H1 (cell line): ENCODE measurements around the gene PPP4R1. TPM values are rescaled to one million over a fixed set of nuclear protein-coding genes. Genes with fewer than 3 reads are reported as not detected.
A peak's percentile ranks its signal among the peaks of the same experiment; 100 is the strongest.

ENCODE experiments used
- CTCF ChIA-PET: fragments of 300-600 bp; sonication (Branson Sonifier 250); formaldehyde crosslinking; loops from one replicate; lab custom pipeline; 2021; ENCODE audit not compliant: partially characterized antibody; lab: Charles Lee
- POLR2A ChIA-PET: fragments of 300-600 bp; sonication (Branson Sonifier 250); formaldehyde crosslinking; loops from one replicate; lab custom pipeline; 2021; ENCODE audit warnings: inconsistent platforms; ENCODE audit not compliant: partially characterized antibody; lab: Charles Lee
- DNase-seq, 2 experiments: peaks; one replicate each; pipeline versions ENCODE4 v3.0.0 to v3.0.0-alpha.2; 2010 to 2022; ENCODE audit warnings: low spot score in 2 of 2, low read depth in 1 of 2, mixed read lengths in 1 of 2
- FAIRE-seq: peaks from 2 replicates; lab custom pipeline; 2011; peaks lifted over from hg19 to GRCh38; lab: Jason Lieb, UNC
- H2AFZ ChIP-seq: 2 replicates; pipeline ENCODE4 v1.8.1; 2012; ENCODE audit warnings: low read length, inconsistent platforms
- H2AK5ac ChIP-seq: 2 replicates; pipeline ENCODE4 v1.6.1; 2013; ENCODE audit warnings: low read depth, low read length
- H2BK120ac ChIP-seq: replicated peaks from 2 replicates; pipeline ENCODE3; 2013; ENCODE audit warnings: low read depth, low read length, inconsistent platforms
- H2BK12ac ChIP-seq: 2 replicates; pipeline ENCODE4 v1.6.1; 2013; ENCODE audit warnings: low read depth, low read length
- H2BK15ac ChIP-seq: 2 replicates; pipeline ENCODE4 v1.6.1; 2013; ENCODE audit warnings: low read length
- H2BK20ac ChIP-seq: 2 replicates; pipeline ENCODE4 v1.6.1; 2013; ENCODE audit warnings: low read length
- H2BK5ac ChIP-seq: 2 replicates; pipeline ENCODE4 v1.6.1; 2013; ENCODE audit warnings: low read depth, low read length
- H3K14ac ChIP-seq: 2 replicates; pipeline ENCODE4 v1.6.1; 2013; ENCODE audit warnings: inconsistent platforms; ENCODE audit not compliant: insufficient read length
- H3K18ac ChIP-seq: 2 replicates; pipeline ENCODE4 v1.6.1; 2013; ENCODE audit warnings: low read length; ENCODE audit errors: extremely low read depth
- H3K23ac ChIP-seq: 2 replicates; pipeline ENCODE4 v1.6.1; 2013; ENCODE audit warnings: inconsistent platforms; ENCODE audit not compliant: insufficient read length
- H3K23me2 ChIP-seq: 2 replicates; pipeline ENCODE4 v1.6.1; 2013; ENCODE audit warnings: low read depth, low read length
- H3K27ac ChIP-seq: 2 replicates; pipeline ENCODE4 v1.6.1; 2011; ENCODE audit warnings: low read depth, low read length, inconsistent platforms
- H3K27me3 ChIP-seq, 4 experiments: replicated peaks in 1 of 4; 1 replicate in 1 of 4; 2 replicates in 3 of 4; pipeline versions ENCODE4 v1.6.1 to v1.8.1; 2011 to 2013; ENCODE audit warnings: low read length in 3 of 4, mild to moderate bottlenecking in 3 of 4, inconsistent platforms in 2 of 4, mixed read lengths in 2 of 4, moderate library complexity in 1 of 4; ENCODE audit not compliant: control insufficient read depth in 3 of 4, insufficient read depth in 3 of 4; ENCODE audit errors: extremely low read depth in 1 of 4
- H3K36me3 ChIP-seq, 4 experiments: 2 replicates each; pipeline versions ENCODE4 v1.6.1 to v1.8.1; 2011 to 2013; ENCODE audit warnings: mild to moderate bottlenecking in 4 of 4, low read length in 3 of 4, moderate library complexity in 2 of 4, control low read depth in 1 of 4, inconsistent platforms in 1 of 4; ENCODE audit not compliant: insufficient read depth in 4 of 4, control insufficient read depth in 2 of 4
- H3K4ac ChIP-seq: replicated peaks from 2 replicates; pipeline ENCODE3; 2013; ENCODE audit warnings: low read length, low read depth, mixed read lengths, inconsistent platforms; ENCODE audit not compliant: insufficient read length
- H3K4me1 ChIP-seq, 4 experiments: replicated peaks in 1 of 4; 1 replicate in 1 of 4; 2 replicates in 3 of 4; pipeline versions ENCODE4 v1.6.1 to v1.8.1; 2011 to 2013; ENCODE audit warnings: low read length in 3 of 4, inconsistent platforms in 2 of 4, mixed read lengths in 1 of 4; ENCODE audit not compliant: insufficient read depth in 4 of 4, control insufficient read depth in 3 of 4
- H3K4me2 ChIP-seq, 2 experiments: 2 replicates each; pipeline versions ENCODE4 v1.6.1 to v1.8.1; 2011 to 2013; ENCODE audit warnings: low read depth in 2 of 2, low read length in 2 of 2, control low read depth in 1 of 2, inconsistent platforms in 1 of 2, mild to moderate bottlenecking in 1 of 2; ENCODE audit not compliant: insufficient read depth in 1 of 2
- H3K4me3 ChIP-seq, 4 experiments: fragments of 200-600, 300-600 bp in 1 of 4; sonication (generic), shearing (Covaris generic), sonication (Bioruptor Twin) in 1 of 4; 2 replicates each; pipeline versions ENCODE4 v1.5.1 to v1.8.1; 2011 to 2016; ENCODE audit warnings: low read length in 4 of 4, low read depth in 3 of 4, control low read depth in 2 of 4, inconsistent platforms in 2 of 4, mild to moderate bottlenecking in 2 of 4, mixed read lengths in 1 of 4, moderate library complexity in 1 of 4; ENCODE audit not compliant: insufficient read depth in 2 of 4; ENCODE audit errors: extremely low read depth in 1 of 4
- H3K56ac ChIP-seq: replicated peaks from 2 replicates; pipeline ENCODE3; 2013; ENCODE audit warnings: low read depth, mild to moderate bottlenecking, mixed read lengths, low read length, inconsistent platforms; ENCODE audit not compliant: insufficient read length
- H3K79me1 ChIP-seq: 2 replicates; pipeline ENCODE4 v1.6.1; 2013; ENCODE audit warnings: low read depth, low read length, control low read depth
- H3K79me2 ChIP-seq, 2 experiments: 2 replicates each; pipeline versions ENCODE4 v1.6.1 to v1.8.1; 2012 to 2013; ENCODE audit warnings: low read length in 2 of 2, mild to moderate bottlenecking in 2 of 2, inconsistent platforms in 1 of 2; ENCODE audit not compliant: insufficient read depth in 2 of 2, control insufficient read depth in 1 of 2
- H3K9ac ChIP-seq, 4 experiments: replicated peaks in 1 of 4; 1 replicate in 1 of 4; 2 replicates in 3 of 4; pipeline versions ENCODE4 v1.6.1 to v1.8.1; 2011 to 2013; ENCODE audit warnings: low read depth in 3 of 4, low read length in 3 of 4, control low read depth in 2 of 4, mild to moderate bottlenecking in 2 of 4, moderate library complexity in 2 of 4, inconsistent platforms in 1 of 4; ENCODE audit errors: extremely low read depth in 1 of 4
- H3K9me3 ChIP-seq, 2 experiments: 2 replicates each; pipeline versions ENCODE4 v1.6.1 to v1.8.1; 2012 to 2013; ENCODE audit warnings: mild to moderate bottlenecking in 2 of 2, moderate library complexity in 2 of 2, control low read depth in 1 of 2, inconsistent platforms in 1 of 2, low read depth in 1 of 2, low read length in 1 of 2, mixed read lengths in 1 of 2; ENCODE audit not compliant: insufficient read depth in 2 of 2
- H4K20me1 ChIP-seq, 2 experiments: replicated peaks in 1 of 2; 2 replicates each; pipeline versions ENCODE3 to v1.8.1; 2011 to 2013; ENCODE audit warnings: inconsistent platforms in 2 of 2, low read length in 2 of 2, mild to moderate bottlenecking in 1 of 2; ENCODE audit not compliant: insufficient read depth in 2 of 2, control insufficient read depth in 1 of 2
- H4K5ac ChIP-seq: 2 replicates; pipeline ENCODE4 v1.6.1; 2013; ENCODE audit warnings: low read length, low read depth, mixed read lengths, inconsistent platforms; ENCODE audit not compliant: insufficient read length
- H4K8ac ChIP-seq: 2 replicates; pipeline ENCODE4 v1.8.0; 2013; ENCODE audit warnings: mild to moderate bottlenecking, moderate library complexity, low read length, inconsistent platforms; ENCODE audit not compliant: insufficient read depth; ENCODE audit errors: extremely low read depth
- H4K91ac ChIP-seq: replicated peaks from 2 replicates; pipeline ENCODE3; 2013; ENCODE audit warnings: low read length, mixed read lengths, inconsistent platforms; ENCODE audit not compliant: insufficient read length
- EP300 ChIP-seq, 2 experiments: IDR thresholded peaks; 1 replicate in 1 of 2; 2 replicates in 1 of 2; pipeline ENCODE4 v1.6.1; 2011 to 2012; ENCODE audit warnings: low read depth in 2 of 2, low read length in 2 of 2, mild to moderate bottlenecking in 2 of 2, borderline replicate concordance in 1 of 2, inconsistent platforms in 1 of 2, moderate library complexity in 1 of 2
- RAD21 ChIP-seq, 2 experiments: IDR thresholded peaks in 1 of 2; conservative IDR thresholded peaks in 1 of 2; 2 replicates each; pipeline ENCODE4 v1.6.1; 2011; ENCODE audit warnings: low read depth in 2 of 2, low read length in 2 of 2, improper control_type of control experiment in 1 of 2, inconsistent platforms in 1 of 2, mild to moderate bottlenecking in 1 of 2, moderate library complexity in 1 of 2
- RFX5 ChIP-seq: IDR thresholded peaks from 2 replicates; pipeline ENCODE4 v1.6.1; 2011; ENCODE audit warnings: low read depth, low read length, improper control_type of control experiment, borderline replicate concordance
- WGBS, 2 experiments: shearing (Covaris generic) in 1 of 2; methylation state at CpG; one replicate each; pipeline versions ENCODE4 v1.1.6 to v1.1.7; 2013 to 2015; ENCODE audit warnings: low lambda C conversion rate in 2 of 2, mixed read lengths in 2 of 2, inconsistent platforms in 1 of 2, low coverage in 1 of 2, missing lambda C conversion rate in 1 of 2; ENCODE audit not compliant: insufficient replicate concordance in 2 of 2, insufficient coverage in 1 of 2, insufficient read length in 1 of 2; ENCODE audit errors: extremely low coverage in 1 of 2, missing lambda C conversion rate in 1 of 2; 5-methylcytosine and 5-hydroxymethylcytosine counted together
- polyA plus RNA-seq, 7 experiments: library from polyadenylated mRNA; depleted of rRNA in 3 of 7; stranded (reverse) in 5 of 7; unstranded in 2 of 7; fragments of >200 nt in 5 of 7; fragments of 200-250 nt in 2 of 7; gene quantifications; 1 replicate in 5 of 7; 2 replicates in 1 of 7; 4 replicates in 1 of 7; pipeline versions ENCODE4 v1.2.1 to v1.2.3, GENCODE V29; 2011 to 2013; ENCODE audit warnings: missing spikeins in 2 of 7, mixed read lengths in 2 of 7
- total RNA-seq: library from RNA; stranded (reverse); fragmentation: NEBNext Ultra II Directional; extraction: Animal tissue kit (Norgen Biotek cat#: 25700); gene quantifications from 2 replicates; pipeline ENCODE4 v1.2.1, GENCODE V29; 2021

PPP4R1 gene
- total and polyA plus RNA-seq, 2 of the 8 experiments (the other 6 are each of a cell fraction or from before 2014, with no cell fraction given) = 67.4 to 96.1 TPM

DNA sequence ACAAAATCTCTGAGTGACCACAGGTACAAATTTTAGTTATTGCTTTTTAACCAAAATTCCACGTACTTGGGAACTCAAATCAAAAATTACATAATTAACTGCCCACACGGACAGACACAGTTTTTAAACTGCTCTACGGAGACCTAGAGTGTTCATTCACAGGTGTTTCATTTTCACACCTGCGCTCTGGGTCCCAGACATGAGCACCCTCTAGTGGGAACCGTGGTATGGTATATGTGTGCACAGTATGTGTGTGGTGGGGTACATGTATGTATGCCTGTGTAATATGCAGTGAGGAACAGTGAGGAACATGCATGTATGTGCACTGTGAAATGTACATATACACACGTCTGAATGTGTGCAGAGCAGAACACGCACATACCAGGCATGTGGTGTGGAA is 65.0 kb downstream of the PPP4R1 start:
- no peak overlapping the region for H3K56ac ChIP-seq
- no peak overlapping the region for H3K18ac ChIP-seq

More for the DNA sequence above, 65.0 kb downstream of the PPP4R1 start:
- H3K23ac ChIP-seq = no peak overlapping the region
- no peak overlapping the region for H3K4ac ChIP-seq
- no peak overlapping the region for H3K4me3 ChIP-seq
- H4K20me1 ChIP-seq = peaks cover 3% of the 10 kb centered on the region in 2 experiments
- H2BK20ac ChIP-seq = no peak overlapping the region
- POLR2A ChIA-PET = no interaction called here
- H3K79me1 ChIP-seq = no peaks in the 10 kb centered on the region
- WGBS, 2 experiments = 92% methylated on average over 7 of the region's 7 CpGs; no CpG with 5 or more reads in 1 of the 2 experiments
- H3K4me2 ChIP-seq = no peak overlapping the region
- H2AFZ ChIP-seq = no peak overlapping the region
- peaks cover 0 to 8% (median 0%) of the 10 kb centered on the region in 4 experiments; a peak in 1 of 7 replicates for H3K4me1 ChIP-seq
- H3K23me2 ChIP-seq = no peaks in the 10 kb centered on the region
- H3K9me3 ChIP-seq = peaks cover 5 to 8% of the 10 kb centered on the region in 2 experiments; a peak in 3 of 4 replicates
- no peak overlapping the region for H3K14ac ChIP-seq
- DNase-seq (no peak), FAIRE-seq (no peak)
- peaks cover 17 to 62% (median 46%) of the 10 kb centered on the region in 4 experiments for H3K36me3 ChIP-seq
- no peak overlapping the region for H2BK12ac ChIP-seq
- H2BK120ac ChIP-seq = no peak overlapping the region
- H4K8ac ChIP-seq = no peak overlapping the region
- H3K9ac ChIP-seq = no peak overlapping the region
- H4K5ac ChIP-seq = no peak overlapping the region
- H2AK5ac ChIP-seq = no peak overlapping the region
- no peak overlapping the region for H2BK5ac ChIP-seq
- no peak overlapping the region for H4K91ac ChIP-seq
- H3K27ac ChIP-seq = no peak overlapping the region
- no peaks in the 10 kb centered on the region; a peak in 1 of 7 replicates for H3K27me3 ChIP-seq
- H3K79me2 ChIP-seq = no peaks in the 10 kb centered on the region
- H2BK15ac ChIP-seq = no peak overlapping the region
- TF ChIP-seq EP300 (IDR thresholded peaks at IDR 0.05; ENCODE audit: borderline replicate concordance in 1 of 2, low read depth in 2 of 2, low read length in 2 of 2) = no peak
- no peak for TF ChIP-seq RFX5
- peak; percentile 18 to 28; a peak in 2 of 4 replicates for TF ChIP-seq RAD21 (IDR thresholded peaks at IDR 0.05 in 1 of 2, conservative IDR thresholded peaks at IDR 0.05 in 1 of 2; ENCODE audit: low read depth in 2 of 2, low read length in 2 of 2)
- CTCF ChIA-PET = no interaction called here
